Fibroblast of skin of scalp (primary cell): ENCODE data around the gene SLC35E1.
"Not testable (repeated sequence)": the region's sequence is repeated elsewhere in the genome, so short reads cannot be mapped to it uniquely, and the experiment has no call there.

ENCODE experiments used
- DNase-seq: peaks from one replicate; pipeline ENCODE4 v3.0.0-alpha.2; 2013

Gene SLC35E1

GRCh38 chr19:16520986-16521624 is 51.1 kb downstream of the SLC35E1 start:
- no peak for DNase-seq

- no peak for DNase-seq
These were observed 51.9 kb downstream of the SLC35E1 start for GRCh38 chr19:16520074-16520973.

GRCh38 chr19:16519230-16519687 is 53.0 kb downstream of the SLC35E1 start:
- no peak for DNase-seq

- no peak for DNase-seq
These were observed 53.6 kb downstream of the SLC35E1 start for GRCh38 chr19:16518483-16519229.

GRCh38 chr19:16518061-16518460 is 54.2 kb downstream of the SLC35E1 start:
- DNase-seq, result no peak

GRCh38 chr19:16516923-16517610 is 55.1 kb downstream of the SLC35E1 start:
- DNase-seq, result no peak

GRCh38 chr19:16516381-16516780 is 55.8 kb downstream of the SLC35E1 start:
- no peak for DNase-seq

GRCh38 chr19:16514383-16515019 is 57.7 kb downstream of the SLC35E1 start:
- no peak for DNase-seq

- not testable (repeated sequence) for DNase-seq
These were observed 59.6 kb downstream of the SLC35E1 start for GRCh38 chr19:16512611-16513010.

- DNase-seq, result no peak
These were observed 62.8 kb downstream of the SLC35E1 start for GRCh38 chr19:16509141-16510061.

- DNase-seq, result no peak
These were observed 63.7 kb downstream of the SLC35E1 start for GRCh38 chr19:16508546-16508945.

GRCh38 chr19:16506961-16507360 is 65.3 kb downstream of the SLC35E1 start:
- no peak for DNase-seq

GRCh38 chr19:16506161-16506560 is 66.1 kb downstream of the SLC35E1 start:
- DNase-seq, result not testable (repeated sequence)

GRCh38 chr19:16504271-16504670 is 67.9 kb downstream of the SLC35E1 start:
- DNase-seq, result no peak
